Suprapubic skin (tissue), 4 donors: Measurements from ENCODE around the gene HBE1. TPM values are rescaled to one million over a fixed set of nuclear protein-coding genes. Genes with fewer than 3 reads are reported as not detected.

Experiments
- DNase-seq, 2 donors: peaks; one replicate each; pipeline ENCODE4 v3.0.0-alpha.2; 2019; ENCODE audit warnings: low spot score in 2 of 2
- H3K27ac ChIP-seq: fragments of 200-600 bp; sonication (generic); one replicate; pipeline ENCODE4 v1.5.1; 2019
- H3K27me3 ChIP-seq: fragments of 200-600 bp; sonication (generic); one replicate; pipeline ENCODE4 v1.5.1; 2019
- H3K36me3 ChIP-seq: fragments of 200-600 bp; sonication (generic); one replicate; pipeline ENCODE4 v1.5.1; 2019
- H3K4me1 ChIP-seq: fragments of 200-600 bp; sonication (generic); one replicate; pipeline ENCODE4 v1.5.1; 2019
- H3K4me3 ChIP-seq: fragments of 200-600 bp; sonication (generic); one replicate; pipeline ENCODE4 v1.5.1; 2019; ENCODE audit warnings: mild to moderate bottlenecking
- H3K9me3 ChIP-seq: fragments of 200-600 bp; sonication (generic); one replicate; pipeline ENCODE4 v1.5.1; 2019
- CTCF ChIP-seq, 2 donors: fragments of 200-600 bp in 1 of 2; fragments of 450-650 bp in 1 of 2; sonication (generic) in 1 of 2; IDR thresholded peaks; one replicate each; pipeline ENCODE4 v1.5.1; 2016 to 2019; ENCODE audit warnings: antibody characterized with exemption in 2 of 2, mild to moderate bottlenecking in 1 of 2, moderate library complexity in 1 of 2
- EP300 ChIP-seq: sonication (generic); formaldehyde crosslinking; IDR thresholded peaks from one replicate; pipeline ENCODE4 v1.6.1; 2017; ENCODE audit warnings: antibody characterized with exemption
- POLR2A ChIP-seq, 2 donors: fragments of 450-650 bp; IDR thresholded peaks; one replicate each; pipeline ENCODE4 v1.6.1; 2017; ENCODE audit warnings: antibody characterized with exemption in 2 of 2, mild to moderate bottlenecking in 2 of 2, moderate library complexity in 2 of 2
- POLR2AphosphoS5 ChIP-seq, 3 donors: sonication (generic); formaldehyde crosslinking; IDR thresholded peaks; one replicate each; pipeline ENCODE4 v1.6.1; 2017; ENCODE audit warnings: antibody characterized with exemption in 3 of 3
- WGBS: methylation state at CpG from one replicate; pipeline ENCODE4 v1.1.5; 2018; 5-methylcytosine and 5-hydroxymethylcytosine counted together
- total RNA-seq, 4 donors: library from RNA; depleted of rRNA; stranded (reverse); fragments of >200 nt; gene quantifications; one replicate each; pipeline ENCODE4 v1.1.0, GENCODE V29; 2016

HBE1 gene
- total RNA-seq, 4 donors from 2014 or later: 1.9 TPM; not detected in 3

GRCh38 chr11:5280582-5281102, 10.9 kb upstream of the HBE1 start:
- H3K4me3 ChIP-seq: no peak overlapping the region
- no peaks in the 10 kb centered on the region for H3K4me1 ChIP-seq
- H3K36me3 ChIP-seq: no peaks in the 10 kb centered on the region
- no peak for TF ChIP-seq EP300
- TF ChIP-seq POLR2AphosphoS5 (IDR thresholded peaks at IDR 0.05): no peak
- TF ChIP-seq POLR2A (IDR thresholded peaks at IDR 0.05): no peak
- TF ChIP-seq CTCF (IDR thresholded peaks at IDR 0.05): no peak
- DNase-seq: no peak
- 54% methylated on average over 3 of the region's 3 CpGs for WGBS
- no peaks in the 10 kb centered on the region for H3K27me3 ChIP-seq
- H3K27ac ChIP-seq: no peak overlapping the region
- no peaks in the 10 kb centered on the region for H3K9me3 ChIP-seq

DNA sequence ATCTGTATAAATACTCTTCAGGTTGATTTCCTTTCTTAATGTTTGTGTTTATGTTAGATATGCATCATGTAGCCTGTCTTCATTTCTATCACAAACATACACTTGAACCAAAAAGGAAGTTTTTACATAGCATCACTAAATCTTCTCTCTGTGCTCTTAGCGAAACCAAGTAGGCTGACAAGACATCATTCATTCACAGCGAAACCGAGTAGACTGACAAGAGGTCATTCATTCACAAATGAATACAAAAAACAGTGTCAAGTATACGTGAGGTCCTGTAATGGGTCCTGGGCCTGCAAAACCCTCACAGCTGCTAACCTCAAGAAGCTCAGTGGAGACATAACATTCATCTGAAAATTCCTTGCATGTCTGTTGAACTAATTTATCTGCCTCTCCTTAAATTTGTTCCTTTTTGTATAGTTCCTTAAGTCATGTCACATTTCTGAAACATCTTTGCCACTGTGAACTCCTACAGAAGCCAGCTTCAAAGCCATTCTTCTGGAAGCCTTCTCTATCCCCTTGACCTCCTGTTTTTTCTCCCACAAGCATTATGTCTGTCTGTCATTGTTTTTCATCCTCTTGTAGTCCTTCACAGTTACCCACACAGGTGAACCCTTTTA, 9.8 kb upstream of the HBE1 start:
- 80% methylated on average over 4 of the region's 4 CpGs for WGBS
- Histone ChIP-seq H3K27ac (no peak overlapping the region), H3K9me3 (no peaks in the 10 kb centered on the region), H3K4me3 (no peak overlapping the region), H3K27me3 (no peaks in the 10 kb centered on the region), H3K36me3 (no peaks in the 10 kb centered on the region), H3K4me1 (no peaks in the 10 kb centered on the region)
- DNase-seq: no peak
- TF ChIP-seq CTCF (IDR thresholded peaks at IDR 0.05) (no peak), EP300 (no peak), POLR2AphosphoS5 (IDR thresholded peaks at IDR 0.05) (no peak), POLR2A (IDR thresholded peaks at IDR 0.05) (no peak)

DNA sequence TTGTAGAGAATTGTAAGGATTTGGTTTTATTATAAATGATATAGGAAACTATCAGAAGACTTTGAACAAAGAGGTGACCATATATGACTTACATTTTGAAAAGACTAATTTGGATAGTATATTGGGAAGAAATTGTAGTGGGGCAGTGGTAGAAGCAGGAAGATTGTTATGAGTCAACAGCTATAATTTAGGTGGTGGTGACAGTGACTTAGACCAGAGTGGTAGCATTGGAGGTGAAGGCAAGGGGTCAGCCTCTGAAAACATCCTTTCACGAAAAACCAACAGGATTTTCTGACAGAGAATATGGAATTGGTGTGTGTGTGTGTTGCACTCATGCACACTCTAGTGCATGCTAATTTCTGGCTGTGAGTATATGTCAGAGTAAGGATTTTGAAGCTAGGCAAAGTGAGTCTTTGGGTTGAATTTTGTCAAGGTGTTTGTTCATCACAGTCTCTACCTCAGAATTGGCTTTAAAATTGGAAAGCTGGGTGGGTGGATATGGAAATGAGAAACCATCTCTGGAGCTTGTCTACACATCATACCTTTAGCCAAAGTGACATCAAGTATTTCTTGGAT, 8.2 kb upstream of the HBE1 start:
- 80% methylated on average over 1 of the region's 1 CpG for WGBS
- no peak for DNase-seq
- TF ChIP-seq EP300 (no peak), CTCF (IDR thresholded peaks at IDR 0.05) (no peak), POLR2A (IDR thresholded peaks at IDR 0.05) (no peak), POLR2AphosphoS5 (IDR thresholded peaks at IDR 0.05) (no peak)
- H3K27ac ChIP-seq: no peak overlapping the region
- H3K4me1 ChIP-seq: no peaks in the 10 kb centered on the region
- no peaks in the 10 kb centered on the region for H3K36me3 ChIP-seq
- H3K4me3 ChIP-seq: no peak overlapping the region
- no peaks in the 10 kb centered on the region for H3K27me3 ChIP-seq
- no peaks in the 10 kb centered on the region for H3K9me3 ChIP-seq

GRCh38 chr11:5276697-5277096, 7.0 kb upstream of the HBE1 start:
- Histone ChIP-seq H3K4me1 (no peaks in the 10 kb centered on the region), H3K9me3 (no peaks in the 10 kb centered on the region), H3K4me3 (no peak overlapping the region), H3K27me3 (no peaks in the 10 kb centered on the region), H3K36me3 (no peaks in the 10 kb centered on the region), H3K27ac (no peak overlapping the region)
- TF ChIP-seq EP300 (no peak), POLR2AphosphoS5 (IDR thresholded peaks at IDR 0.05) (no peak), POLR2A (IDR thresholded peaks at IDR 0.05) (no peak), CTCF (IDR thresholded peaks at IDR 0.05) (no peak)
- DNase-seq: no peak
- 83% methylated on average over 2 of the region's 2 CpGs for WGBS

DNA sequence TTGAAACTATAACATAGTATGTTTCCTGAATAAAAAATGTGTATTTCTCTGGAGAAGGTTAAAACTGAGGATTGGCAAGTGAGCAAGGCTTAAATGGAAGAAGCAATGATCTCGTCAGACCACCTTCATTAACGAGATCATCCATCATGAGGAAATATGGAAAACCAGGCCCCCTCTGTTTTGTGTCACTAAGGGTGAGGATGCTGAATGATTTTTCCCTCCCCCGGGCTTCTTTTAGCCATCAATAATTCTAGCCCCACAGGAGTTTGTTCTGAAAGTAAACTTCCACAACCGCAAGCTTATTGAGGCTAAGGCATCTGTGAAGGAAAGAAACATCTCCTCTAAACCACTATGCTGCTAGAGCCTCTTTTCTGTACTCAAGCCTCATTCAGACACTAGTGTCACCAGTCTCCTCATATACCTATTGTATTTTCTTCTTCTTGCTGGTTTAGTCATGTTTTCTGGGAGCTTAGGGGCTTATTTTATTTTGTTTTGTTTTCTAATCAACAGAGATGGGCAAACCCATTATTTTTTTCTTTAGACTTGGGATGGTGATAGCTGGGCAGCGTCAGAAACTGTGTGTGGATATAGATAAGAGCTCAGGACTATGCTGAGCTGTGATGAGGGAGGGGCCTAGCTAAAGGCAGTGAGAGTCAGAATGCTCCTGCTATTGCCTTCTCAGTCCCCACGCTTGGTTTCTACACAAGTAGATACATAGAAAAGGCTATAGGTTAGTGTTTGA, 5.8 kb upstream of the HBE1 start:
- H3K9me3 ChIP-seq: no peaks in the 10 kb centered on the region
- H3K27me3 ChIP-seq: no peaks in the 10 kb centered on the region
- DNase-seq: no peak
- WGBS: 84% methylated on average over 6 of the region's 6 CpGs
- no peaks in the 10 kb centered on the region for H3K4me1 ChIP-seq
- no peak overlapping the region for H3K4me3 ChIP-seq
- H3K27ac ChIP-seq: no peak overlapping the region
- H3K36me3 ChIP-seq: no peaks in the 10 kb centered on the region
- no peak for TF ChIP-seq EP300
- TF ChIP-seq POLR2AphosphoS5 (IDR thresholded peaks at IDR 0.05): no peak
- no peak for TF ChIP-seq CTCF (IDR thresholded peaks at IDR 0.05)
- TF ChIP-seq POLR2A (IDR thresholded peaks at IDR 0.05): no peak
